ENCODE results near the gene SH2D1B. TPM values are rescaled to one million over a fixed set of nuclear protein-coding genes. Genes with fewer than 3 reads are reported as not detected.

SH2D1B gene
- total RNA-seq, 1 donor from 2014 or later: 0.62 TPM

DNA sequence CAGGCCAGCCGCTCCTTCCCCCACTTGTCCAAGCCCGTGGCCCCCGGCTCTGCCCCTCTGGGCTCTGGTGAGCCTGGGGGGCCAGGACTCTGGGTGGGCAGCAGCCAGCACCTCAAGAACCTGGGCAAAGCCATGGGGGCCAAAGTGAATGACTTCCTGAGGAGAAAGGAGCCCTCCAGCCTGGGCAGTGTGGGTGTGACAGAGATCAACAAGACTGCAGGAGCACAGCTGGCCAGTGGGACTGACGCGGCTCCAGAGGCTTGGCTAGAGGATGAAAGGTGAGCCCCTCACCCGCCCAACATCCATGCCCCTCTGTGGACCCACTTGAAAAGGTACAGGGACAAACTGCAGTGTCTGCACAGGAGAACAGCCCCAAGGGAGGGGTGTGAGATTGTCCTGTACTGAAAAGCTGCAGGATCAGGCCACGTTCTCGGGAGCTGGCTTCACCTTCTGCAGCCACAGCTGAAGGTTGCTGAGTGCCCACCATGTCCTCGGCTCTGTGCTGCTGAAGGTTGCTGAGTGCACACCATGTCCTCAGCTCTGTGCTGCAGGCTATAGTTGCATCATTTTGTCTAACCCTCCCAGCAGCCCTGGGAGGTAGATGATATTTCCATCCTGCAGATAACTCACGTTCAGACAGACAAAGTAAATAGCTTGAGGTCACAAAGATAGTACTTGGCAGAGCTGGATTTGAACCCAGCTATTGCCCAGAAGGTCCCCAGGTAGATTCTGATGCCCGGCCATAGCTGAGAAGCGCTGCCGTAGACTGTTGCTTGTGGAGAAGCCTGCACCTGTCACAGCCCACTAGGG, 29.8 kb downstream of the SH2D1B start:
- no peak for DNase-seq

DNA sequence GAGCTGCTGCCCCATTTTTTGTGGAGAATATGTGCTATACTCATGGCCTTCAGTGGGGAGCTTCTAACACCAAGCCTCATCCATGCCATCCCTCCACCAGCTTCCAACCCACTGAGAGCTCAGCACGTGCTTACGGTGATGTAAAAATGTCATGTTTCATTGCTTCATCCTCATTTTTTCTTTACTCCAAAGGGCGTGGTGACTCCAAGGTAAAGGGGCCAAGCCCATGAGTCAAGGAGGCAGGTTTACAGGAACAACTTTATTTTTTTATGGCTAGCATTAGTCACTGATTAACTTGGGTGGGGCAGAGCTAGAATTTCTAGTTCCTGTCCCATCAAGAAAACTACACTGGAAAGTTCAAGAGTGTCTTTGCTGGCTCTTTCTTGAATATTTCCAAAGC, 30.6 kb downstream of the SH2D1B start, which contains the start of gene C1orf226:
TSS of gene C1orf226 (plus strand) at position 346 of the 400 bp plus-strand sequence. CDS start 174 bp downstream, outside the sequence.
- no peak for DNase-seq

DNA sequence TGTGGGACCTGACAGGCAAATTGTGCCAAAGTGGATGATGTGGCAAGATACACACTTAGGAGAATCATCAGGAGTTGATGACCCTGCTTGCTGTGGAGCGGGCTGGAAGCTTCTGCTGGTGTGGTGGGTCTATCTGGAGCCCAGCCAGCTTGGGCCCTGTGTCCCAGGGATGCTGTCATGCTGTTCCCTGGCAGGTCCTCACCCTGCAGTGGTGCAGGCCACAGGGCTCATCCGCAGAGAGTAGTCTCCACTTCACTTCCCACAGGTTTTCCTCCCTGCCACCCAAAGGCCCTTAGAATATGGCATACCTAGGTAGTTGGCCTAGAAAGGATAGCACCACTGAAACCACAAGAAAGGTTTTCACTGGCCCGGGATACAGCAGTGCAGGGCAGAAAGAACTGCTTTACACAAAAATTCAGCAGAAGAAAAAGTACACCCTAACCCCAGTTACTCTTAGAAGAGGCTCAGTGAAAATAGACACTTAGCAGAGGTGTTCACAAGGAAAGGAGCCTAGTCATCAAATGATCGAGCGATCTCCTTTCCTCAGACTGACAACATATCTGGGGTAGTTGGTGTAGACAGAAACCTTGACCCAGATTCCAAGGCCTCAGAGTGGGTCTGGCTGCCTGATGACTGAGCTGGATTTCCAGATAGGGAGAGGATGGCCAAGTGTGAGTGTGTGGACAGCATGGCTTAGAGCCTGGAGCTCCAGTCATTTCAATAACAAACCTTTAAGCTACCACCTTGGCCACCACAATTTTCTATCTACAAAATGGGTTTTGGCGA, 31.7 kb downstream of the SH2D1B start:
- no peak for DNase-seq

DNA sequence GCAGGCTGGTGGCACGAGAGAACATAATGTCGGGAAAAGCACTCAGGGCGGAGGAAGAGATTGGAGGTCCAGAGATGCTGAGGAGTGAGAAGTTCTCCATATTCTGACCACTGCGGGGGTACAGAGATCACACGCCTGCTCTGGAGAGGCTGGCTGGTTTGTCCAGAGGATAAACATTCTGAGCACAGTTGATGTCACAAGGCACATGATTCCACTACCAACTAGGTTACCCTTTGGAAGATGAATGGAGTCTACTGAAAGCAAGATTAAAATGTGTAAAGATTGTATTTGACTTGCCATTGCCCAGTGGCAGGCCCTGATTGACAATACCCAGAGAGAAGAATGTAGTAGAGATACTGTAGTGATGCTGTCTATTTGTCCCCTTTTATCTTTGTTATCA, 35.2 kb downstream of the SH2D1B start, which contains the start of gene SPATA46:
TSS of gene SPATA46 (minus strand) at position 164 of the 400 bp plus-strand sequence. CDS start at position 100, 64 bp downstream.
- no peak for DNase-seq

DNA sequence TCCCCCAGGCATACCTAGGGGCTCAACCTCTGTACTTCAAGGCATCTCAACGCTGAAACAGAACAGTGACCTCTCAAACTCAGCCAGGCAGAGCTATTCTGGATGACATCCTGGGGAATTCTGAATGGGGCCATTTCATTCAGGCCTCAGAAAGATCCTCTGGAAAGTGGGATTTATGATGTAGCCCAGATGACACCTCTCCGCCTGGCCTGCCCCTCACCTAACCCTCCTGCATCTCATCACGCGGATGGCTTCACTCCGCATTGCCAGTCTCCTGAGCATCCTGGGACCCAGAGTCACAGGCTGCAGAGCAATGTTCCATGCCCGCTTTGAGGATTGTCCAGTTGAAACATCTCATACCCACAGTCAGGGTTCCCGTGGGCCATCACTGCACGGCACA, 36.5 kb downstream of the SH2D1B start:
- no peak for DNase-seq

DNA sequence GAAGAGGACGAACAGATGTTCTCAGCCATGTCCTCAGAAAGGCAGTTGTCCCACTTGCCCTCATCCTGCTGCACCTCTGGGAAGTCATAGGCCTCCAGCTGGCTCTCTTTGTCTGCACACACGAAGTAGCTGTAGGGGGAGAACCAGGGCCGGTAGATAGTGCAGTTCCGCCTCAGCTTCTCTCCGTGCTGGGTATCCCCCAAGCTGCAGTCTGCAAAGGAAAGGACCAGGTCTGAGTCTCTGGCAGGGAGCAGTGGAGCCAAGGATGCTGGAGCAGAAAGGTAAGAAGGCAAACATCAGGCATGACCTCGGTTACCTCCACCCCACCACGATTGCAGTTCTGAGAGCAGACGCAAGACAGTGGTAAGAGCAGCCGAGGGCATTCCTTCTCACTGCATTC, 37.5 kb downstream of the SH2D1B start:
- no peak for DNase-seq

DNA sequence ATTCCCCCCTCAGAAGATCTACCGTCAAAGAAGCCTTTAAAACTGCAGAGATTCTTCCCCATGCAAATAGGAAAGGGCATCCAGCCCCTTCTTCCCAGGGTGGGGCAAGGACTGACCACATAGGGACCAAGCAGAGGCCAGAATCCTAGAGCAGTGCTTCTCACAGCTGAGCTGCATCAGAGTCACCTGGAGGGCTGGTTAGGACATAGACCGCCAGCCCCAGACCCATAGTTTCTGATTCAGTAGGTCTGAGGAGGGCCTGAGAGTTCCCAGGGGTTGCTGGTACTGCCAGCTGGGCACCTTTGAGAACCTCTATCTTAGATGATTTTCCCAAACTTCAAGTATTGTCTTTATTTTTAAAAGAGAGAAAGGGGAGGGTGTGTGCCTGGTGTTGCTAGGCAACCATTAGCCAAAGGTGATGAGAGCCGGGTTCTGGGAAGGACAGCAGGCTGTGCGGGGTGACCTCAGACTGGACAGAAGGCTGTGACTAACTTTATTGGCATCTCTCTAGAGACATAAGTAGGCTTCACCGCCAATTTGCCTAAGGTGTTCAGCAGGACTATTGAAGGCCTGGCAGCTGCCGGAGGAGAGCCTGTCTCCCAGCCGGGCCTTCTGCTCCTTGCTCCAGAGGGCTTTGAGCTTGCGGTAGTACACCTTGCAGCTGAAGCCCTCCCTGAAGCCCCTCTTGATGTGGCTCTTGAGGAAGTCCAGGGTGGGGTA, 38.2 kb downstream of the SH2D1B start:
- no peak for DNase-seq

DNA sequence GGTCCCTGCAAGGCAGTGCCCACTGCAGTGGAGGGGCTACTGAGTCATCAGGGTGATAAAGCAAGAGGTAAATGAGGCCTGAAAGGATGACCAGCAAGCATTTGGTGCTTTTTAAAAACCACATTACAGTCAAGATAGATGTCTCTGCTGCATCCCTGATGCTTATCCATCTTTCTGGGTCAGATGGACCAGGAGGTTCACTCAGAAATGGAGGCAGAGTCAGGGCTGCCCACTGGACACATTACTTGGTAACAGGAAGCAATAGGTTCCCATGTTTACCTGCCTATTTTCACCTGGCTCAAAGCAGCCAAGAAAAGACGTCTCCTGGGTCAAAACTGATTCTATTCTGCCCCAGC, 38.9 kb downstream of the SH2D1B start:
- DNase-seq: no peak

DNA sequence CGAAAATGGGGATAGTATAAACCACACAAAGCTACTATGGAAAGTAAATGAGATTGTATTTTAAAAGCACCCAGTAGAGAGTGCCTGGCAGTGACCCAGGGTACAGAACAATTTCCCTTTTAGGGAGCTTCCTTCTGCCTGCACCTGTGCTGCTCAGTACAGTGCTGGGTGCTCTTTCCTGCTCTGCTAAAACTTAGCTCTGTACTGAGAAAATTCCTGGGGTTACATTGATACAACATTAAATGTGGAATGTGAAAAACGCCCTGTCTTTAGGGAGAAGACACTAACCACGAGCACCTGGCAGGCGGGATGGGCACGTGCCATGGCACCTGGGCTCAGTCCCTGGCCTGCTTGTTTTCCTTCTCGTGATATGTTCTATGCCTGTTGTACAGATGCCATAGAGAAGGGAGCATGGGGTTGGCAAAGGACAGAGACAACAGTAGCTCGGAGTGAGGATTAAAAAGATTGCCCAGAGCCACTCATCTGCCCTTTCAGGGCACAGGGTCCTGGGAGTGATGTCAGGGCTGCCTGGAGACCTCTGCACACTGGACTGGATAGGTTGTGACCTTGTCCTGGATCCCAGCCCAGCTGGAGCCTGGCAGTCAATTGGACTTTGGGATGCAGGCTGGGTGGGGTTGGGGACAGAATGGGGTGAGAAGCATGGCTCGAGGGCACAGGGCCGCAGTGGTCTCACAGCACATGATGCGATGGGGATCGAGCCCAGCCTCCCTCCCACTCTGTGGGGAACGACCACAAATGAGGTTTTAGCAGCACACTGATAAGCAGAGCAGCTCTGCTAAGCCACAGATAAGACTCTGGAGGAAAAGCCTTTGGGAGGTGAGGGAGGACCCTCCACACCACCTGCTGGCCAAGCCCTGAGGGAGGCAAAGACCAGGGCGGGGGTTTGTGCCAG, 39.5 kb downstream of the SH2D1B start:
- DNase-seq: no peak

DNA sequence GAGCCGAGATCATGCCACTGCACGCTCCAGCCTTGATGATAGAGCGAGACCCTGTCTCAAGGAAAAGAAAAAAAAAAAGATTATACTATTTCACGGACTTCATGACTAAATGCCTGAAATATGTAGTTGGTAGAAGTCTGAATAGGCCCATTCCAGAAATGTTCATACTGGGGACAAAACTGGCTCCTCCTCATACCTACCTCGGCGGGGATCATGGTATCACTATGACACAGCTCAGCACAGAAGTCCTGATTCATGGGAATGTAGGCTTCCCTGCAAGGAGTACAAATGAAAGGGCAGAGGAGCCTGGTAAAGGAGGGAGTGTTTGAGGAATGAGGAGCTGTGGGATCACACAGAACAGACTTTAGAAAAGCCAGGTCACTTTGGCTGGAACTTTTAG, 40.3 kb downstream of the SH2D1B start:
- DNase-seq: no peak

DNA sequence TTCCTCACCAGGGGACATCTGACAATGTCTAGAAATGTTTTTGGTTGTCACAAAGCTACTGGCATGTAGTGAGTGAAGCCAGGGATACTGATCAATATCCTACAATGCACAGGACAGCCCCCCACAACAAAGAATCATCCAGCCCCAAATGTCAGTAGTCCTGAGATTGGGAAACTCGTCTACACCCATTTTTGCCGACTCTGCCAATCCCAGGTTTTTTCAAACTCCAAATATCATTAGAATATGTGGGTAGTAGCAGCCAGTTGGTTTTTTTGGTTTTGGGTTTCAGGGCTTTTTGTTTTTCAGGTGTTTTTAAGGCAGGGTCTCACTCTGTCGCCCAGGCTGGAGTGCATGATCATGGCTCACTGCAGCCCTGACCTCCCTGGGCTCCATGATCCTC, 41.2 kb downstream of the SH2D1B start:
- no peak for DNase-seq

DNA sequence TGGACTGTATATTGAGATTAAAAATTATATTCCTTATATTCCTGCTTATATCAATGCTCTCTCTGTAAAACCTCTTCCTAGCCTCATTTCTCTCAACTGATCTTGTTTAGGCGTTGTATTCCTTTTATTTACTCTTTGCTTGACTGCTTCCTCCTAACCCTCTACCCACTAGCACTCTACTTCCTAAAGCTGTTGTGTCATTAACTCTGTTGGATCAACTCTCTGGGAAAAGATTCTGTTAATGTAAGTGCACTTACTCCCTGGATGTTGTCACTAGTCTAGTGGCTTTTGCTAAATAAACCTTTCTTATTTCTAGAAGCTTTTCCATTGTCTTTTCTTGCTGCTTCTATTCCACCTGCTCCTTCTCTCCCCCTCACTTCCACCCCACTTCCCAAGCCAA, 41.8 kb downstream of the SH2D1B start:
- no peak for DNase-seq

DNA sequence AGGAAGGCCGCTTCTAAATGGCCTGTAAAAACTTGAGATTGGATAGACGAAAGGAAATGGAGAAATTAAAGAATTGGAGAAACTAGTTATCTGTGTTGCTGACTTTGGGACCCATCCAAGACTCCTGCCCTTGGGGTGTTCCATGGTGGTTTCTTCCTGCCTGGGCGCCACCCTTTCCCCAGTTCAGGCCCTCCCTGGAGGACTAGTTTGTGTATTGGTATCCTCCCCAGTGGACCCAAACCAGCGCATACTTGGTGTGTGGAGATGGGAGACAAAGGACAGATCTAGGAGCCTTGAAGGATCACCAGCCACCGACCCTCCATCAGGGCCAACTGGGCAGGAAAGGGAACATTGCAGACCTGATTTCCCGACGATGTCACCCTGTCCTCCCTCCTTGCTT, 42.4 kb downstream of the SH2D1B start:
- DNase-seq: no peak

DNA sequence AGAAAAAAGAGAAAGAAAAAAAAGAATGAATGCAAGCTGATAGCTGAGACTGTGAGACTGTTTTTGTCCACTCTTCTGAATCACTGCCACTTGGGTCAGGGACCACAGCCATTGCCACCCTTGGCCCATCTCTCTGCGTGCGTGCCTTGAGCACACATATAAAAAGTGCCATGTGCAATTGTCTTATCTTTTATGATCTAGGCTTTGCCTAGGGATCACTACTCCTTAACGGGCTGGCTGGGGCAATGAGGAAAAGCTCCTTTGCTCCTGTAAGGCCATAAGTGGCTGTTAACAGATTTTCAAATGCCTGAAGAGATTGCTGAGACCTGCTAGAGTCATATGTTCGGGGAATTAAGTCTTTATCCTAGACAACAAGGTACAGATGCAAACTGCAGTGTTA, 43.5 kb downstream of the SH2D1B start:
- DNase-seq: no peak

DNA sequence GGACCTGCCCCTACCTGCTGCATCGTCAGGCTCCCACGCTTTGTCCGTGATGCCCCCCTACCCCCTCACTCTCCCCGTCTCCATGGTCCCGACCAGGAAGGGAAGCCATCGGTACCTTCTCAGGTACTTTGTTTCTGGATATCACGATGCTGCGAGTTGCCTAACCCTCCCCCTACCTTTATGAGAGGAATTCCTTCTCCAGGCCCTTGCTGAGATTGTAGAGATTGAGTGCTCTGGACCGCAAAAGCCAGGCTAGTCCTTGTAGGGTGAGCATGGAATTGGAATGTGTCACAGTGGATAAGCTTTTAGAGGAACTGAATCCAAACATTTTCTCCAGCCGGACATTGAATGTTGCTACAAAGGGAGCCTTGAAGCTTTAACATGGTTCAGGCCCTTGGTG, 44.2 kb downstream of the SH2D1B start:
- no peak for DNase-seq

DNA sequence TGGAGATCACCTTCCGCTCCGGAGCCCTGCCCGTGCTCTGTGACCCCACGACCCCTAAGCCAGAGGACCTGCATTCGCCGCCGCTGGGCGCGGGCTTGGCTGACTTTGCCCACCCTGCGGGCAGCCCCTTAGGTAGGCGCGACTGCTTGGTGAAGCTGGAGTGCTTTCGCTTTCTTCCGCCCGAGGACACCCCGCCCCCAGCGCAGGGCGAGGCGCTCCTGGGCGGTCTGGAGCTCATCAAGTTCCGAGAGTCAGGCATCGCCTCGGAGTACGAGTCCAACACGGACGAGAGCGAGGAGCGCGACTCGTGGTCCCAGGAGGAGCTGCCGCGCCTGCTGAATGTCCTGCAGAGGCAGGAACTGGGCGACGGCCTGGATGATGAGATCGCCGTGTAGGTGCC, 44.9 kb downstream of the SH2D1B start:
- peak; percentile 30 for DNase-seq

DNA sequence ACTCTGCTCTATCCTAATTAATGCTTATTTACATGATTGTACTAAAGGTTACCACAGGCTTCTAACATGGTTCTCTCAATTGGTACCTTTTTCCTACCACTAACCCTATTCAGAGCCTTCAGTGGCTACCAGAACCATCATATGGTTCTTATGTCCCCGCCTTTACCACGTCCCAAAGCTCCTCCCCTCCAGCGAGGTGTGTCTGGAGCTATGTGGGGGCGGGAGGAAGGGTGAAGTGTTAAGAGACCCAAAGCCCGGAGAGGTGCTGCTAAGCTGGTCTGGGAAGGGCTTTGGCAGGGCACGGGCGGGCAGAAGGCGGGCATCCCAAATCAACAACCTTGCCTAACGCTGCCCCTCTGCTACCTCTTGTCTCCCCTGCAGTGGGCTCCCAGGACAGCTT, 45.3 kb downstream of the SH2D1B start:
- no peak for DNase-seq

DNA sequence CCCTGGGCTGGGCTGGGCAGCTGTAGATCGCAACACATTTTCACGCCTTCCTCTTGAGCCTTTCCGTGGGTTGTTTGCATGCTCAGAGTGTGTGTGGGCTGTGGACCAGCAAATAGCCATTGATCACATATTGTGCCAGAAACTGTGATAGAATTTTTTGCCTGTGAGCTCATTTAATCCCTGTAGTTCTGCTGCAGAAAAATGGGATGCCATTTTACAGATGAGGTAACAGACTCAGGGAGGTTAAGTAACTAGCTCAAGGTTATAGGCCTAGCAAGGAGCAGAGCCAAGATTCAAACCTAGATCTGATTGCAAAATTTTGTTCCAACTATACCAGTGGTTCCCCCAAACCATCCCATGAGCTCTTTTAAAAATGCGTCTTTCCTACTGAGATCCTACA, 45.8 kb downstream of the SH2D1B start:
- DNase-seq: no peak

DNA sequence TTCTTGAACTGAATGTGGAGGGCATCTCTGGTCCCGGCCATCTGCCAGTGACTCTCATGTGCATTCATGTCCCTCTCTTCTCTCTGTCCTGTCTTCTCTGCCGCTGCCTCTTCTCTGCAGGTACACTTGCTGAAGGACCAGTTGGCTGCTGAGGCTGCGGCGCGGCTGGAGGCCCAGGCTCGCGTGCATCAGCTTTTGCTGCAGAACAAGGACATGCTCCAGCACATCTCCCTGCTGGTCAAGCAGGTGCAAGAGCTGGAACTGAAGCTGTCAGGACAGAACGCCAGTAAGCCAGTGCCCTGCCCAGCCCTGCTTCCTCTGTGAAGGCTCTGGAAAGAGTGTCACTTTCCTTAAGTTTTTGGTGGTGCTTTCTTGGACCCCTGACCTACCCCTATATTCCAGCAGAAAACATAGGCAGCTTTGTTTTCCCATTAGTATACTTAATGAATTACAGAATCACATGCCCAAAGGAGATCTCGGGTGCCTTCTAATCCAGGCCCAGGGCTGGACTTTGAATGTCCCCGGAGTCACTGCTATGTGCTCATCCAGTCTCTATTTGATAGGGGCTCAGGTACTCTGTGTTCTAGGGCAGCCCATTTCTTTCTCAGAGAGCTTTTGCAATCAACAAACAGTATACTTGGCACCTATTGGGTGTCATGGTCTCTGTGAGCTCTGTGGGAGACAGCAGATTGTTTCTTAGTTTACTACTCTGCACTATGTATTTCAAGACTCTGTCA, 46.5 kb downstream of the SH2D1B start:
- no peak for DNase-seq

DNA sequence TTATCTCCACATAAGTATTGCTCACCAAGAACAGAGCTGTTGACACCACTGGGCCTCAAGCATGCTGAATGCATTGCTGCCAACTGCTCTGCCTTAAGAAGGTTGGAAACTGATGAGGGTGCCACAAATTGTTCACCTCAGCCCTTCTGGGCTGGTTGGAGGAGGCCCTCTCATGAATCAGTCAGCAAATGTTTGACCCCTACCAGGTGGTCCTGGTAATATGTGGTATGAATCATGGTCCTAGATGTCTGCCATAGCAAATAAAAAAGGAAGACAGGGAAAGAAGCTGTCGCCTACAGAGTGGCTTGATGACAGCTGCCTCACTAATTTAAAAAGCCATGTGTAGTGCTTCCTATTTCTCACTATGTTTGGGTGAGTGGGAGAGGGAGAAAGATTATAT, 47.4 kb downstream of the SH2D1B start:
- no peak for DNase-seq

DNA sequence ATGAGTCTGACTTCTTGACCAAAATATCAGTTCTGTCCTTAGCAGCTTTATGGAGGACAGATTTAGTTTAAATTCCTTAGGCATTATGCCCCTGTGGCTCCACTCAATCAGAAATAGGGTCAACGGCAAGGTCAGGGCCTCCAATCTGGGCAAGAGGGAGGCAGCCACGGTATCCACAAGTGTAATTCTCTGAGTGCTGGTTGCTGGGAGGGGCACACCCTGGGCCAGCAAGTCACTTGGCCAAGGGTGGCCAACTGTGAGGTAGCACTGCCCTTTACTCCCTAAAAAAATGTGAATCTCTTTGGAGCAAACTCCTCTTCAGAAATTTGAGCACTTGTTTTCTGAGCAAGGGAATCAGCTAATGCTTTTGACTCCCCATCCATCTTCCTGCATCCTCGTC, 48.1 kb downstream of the SH2D1B start:
- no peak for DNase-seq

Measured in tongue (tissue), 2 donors.